K562 treated with DMSO at 1 percent for 48 hours (cell line): Measurements from ENCODE around the gene IL10RB. TPM values are rescaled to one million over a fixed set of nuclear protein-coding genes. Genes with fewer than 3 reads are reported as not detected.

Experiments
- total RNA-seq: library from RNA; unstranded; fragments of 300-600 nt; gene quantifications from 2 replicates; pipeline ENCODE4 v1.2.3, GENCODE V29; 2022; ENCODE audit warnings: low replicate concordance; ENCODE audit errors: extremely low read depth

The IL10RB gene
- total RNA-seq = not detected in 2 replicates

DNA sequence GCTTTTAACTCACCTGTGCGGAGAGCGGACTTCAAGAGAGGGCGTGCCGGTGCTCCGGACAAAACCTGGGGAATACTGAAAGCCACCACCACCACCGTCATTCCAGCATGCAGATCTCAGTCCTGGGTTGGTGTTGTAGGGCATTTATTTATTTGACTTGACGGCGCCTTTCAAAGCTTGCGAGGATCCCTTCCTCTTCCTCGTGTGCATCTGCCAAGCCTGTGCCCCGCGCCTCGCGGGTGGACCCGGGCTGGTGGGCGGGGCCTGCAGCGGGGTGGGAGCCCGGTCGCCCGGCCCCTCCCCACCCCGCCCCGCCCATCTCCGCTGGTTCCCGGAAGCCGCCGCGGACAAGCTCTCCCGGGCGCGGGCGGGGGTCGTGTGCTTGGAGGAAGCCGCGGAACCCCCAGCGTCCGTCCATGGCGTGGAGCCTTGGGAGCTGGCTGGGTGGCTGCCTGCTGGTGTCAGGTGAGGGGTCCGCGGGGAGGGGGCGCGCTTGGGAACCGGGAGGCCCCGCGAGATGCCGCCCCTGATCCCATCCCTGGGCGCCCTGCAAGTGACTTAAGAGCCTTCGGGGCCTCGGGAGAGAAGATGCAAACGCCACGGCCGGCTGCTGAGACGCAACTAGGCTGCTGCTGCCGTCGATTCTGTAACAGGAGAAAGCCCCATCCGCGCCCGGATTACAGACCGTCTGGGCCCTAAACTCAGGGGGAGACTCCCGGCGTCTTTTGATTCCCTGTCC, at the start of gene IL10RB:
Gene IL10RB (plus strand): TSS at position 318 of the 739 bp plus-strand sequence. CDS start 99 bp downstream, at position 417.

DNA sequence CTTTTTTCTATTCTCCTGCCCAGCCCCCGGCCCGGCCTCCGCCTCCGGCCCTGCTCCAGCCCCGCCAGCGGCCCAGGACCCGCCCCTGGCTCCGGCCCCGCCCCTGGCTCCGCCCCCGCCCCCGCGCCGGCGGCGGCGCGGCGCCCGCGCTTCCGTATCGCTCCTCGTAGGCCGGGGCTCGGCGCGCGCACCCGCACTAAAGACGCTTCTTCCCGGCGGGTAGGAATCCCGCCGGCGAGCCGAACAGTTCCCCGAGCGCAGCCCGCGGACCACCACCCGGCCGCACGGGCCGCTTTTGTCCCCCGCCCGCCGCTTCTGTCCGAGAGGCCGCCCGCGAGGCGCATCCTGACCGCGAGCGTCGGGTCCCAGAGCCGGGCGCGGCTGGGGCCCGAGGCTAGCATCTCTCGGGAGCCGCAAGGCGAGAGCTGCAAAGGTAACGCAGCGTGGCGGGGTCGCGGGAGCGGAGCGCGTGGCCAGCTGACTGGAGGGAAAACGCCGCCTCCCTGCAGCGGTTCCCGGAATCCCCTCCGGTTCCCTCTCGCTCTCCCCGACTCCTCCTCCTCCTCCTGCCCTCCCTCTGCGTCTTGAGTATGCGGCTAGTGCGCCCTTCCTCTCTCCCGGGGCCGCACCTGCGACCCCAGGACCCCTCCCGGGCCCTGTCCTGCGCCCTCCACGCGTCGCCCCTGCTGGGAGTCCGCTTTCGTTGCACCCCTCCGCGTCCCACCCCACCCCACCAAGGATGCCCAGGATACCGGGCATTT, 36.2 kb upstream of the IL10RB start, which contains the start of gene IFNAR2:
Gene IFNAR2 (plus strand): TSS at position 155 of the 761 bp plus-strand sequence. CDS start 11,985 bp downstream, outside the sequence.

GRCh38 chr21:33324291-33325221, 58.4 kb downstream of the IL10RB start, which contains the start of gene IFNAR1:
IFNAR1 (plus strand) TSS chr21:33324970; CDS start chr21:33325056, 86 bp downstream.

Other genes with a start within 250 kb of the IL10RB start
- not detected in 2 replicates for gene OLIG2, start 240.4 kb upstream of the IL10RB start, total RNA-seq
- not detected in 2 replicates for gene OLIG1, start 196.2 kb upstream of the IL10RB start, total RNA-seq
- not detected in 2 replicates for gene IFNAR2, start 36.4 kb upstream of the IL10RB start, total RNA-seq
- gene IFNAR1, start 58.6 kb downstream of the IL10RB start, total RNA-seq = not detected in 2 replicates
- not detected in 2 replicates for gene IFNGR2, start 137.0 kb downstream of the IL10RB start, total RNA-seq
- not detected in 2 replicates for gene TMEM50B, start 213.6 kb downstream of the IL10RB start, total RNA-seq
- not detected in 2 replicates for gene DNAJC28, start 225.3 kb downstream of the IL10RB start, total RNA-seq